Measurements from ENCODE around the gene SUPT20HL2. TPM values are rescaled to one million over a fixed set of nuclear protein-coding genes. Genes with fewer than 3 reads are reported as not detected.
"Not testable (repeated sequence)": the region's sequence is repeated elsewhere in the genome, so short reads cannot be mapped to it uniquely, and the experiment has no call there.

SUPT20HL2 gene
- total and polyA plus RNA-seq, 10 of the 15 experiments (the other 5 are each of a cell fraction or from before 2014, with no cell fraction given) = not detected

DNA sequence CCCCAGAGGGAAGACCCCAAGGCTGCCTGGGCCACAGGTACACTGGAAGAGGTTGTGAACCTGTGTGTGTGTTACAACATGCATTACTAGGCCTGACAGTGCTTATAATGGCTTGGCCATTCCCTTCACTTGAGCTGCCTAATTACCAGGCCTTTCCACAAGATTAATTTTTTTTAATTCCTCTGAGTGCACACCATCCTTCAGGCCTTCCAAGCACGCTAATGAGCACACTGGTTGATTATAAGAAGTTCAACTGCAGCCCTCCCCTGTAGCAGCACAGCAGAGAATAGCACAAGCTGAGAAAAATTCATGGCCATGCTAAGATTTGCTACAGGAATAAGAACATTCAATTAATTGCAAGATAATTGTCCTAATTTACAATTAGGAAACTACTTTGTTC lies 2.2 kb upstream of the SUPT20HL2 start:
- BruUV-seq (replicated peaks) = no TSS peak
- CTCF ChIA-PET = interaction anchor here (0.7 kb wide), 1 partner anchor 56 kb away, joined by 5 read pairs; no protein-coding TSS in a partner anchor

DNA sequence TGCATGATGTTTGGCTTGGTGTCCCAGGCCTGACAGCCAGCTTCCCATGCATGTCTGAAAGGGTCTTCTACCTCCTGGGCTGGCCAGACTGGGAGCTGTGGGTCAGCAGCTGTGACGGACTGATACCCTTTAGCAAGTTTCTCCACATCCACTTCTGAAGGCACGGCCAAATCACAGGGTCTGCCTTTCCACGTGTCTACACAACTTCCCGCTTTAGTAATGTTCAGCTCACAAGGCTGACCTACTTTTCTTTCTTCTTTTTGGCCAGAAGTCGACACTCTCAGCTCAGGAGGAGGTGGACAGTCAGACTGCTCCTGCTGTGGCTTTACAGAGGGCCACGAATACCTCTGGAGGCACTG lies 1.6 kb downstream of the SUPT20HL2 start:
- DNase-seq (ENCODE audit: low read depth, low spot score); H3K4me2 ChIP-seq (ENCODE audit: control insufficient read depth, insufficient read depth); H3K36me3 ChIP-seq (ENCODE audit: control insufficient read depth in 2 of 2, insufficient read depth in 2 of 2, low read length in 1 of 2); H3K27me3 ChIP-seq (replicated peaks in 1 of 2; ENCODE audit: control insufficient read depth in 2 of 2, insufficient read depth in 2 of 2, low read length in 1 of 2); H3K9me3 ChIP-seq (replicated peaks; ENCODE audit: control insufficient read depth, insufficient read depth, low read length); CTCF ChIA-PET; ATAC-seq; H2AFZ ChIP-seq (ENCODE audit: control insufficient read depth, low read depth, low read length); SMC1A ChIA-PET (ENCODE audit: uncharacterized antibody, unreplicated experiment); BruUV-seq (replicated peaks); H4K20me1 ChIP-seq (ENCODE audit: control insufficient read depth, insufficient read depth); FAIRE-seq; RAD21 ChIA-PET (ENCODE audit: unreplicated experiment); H3K4me1 ChIP-seq (ENCODE audit: control insufficient read depth, insufficient read depth, low read length); intact Hi-C loops (cut with micrococcal nuclease; ENCODE audit: unreplicated experiment); in situ Hi-C loops (cut with MboI); POLR2A ChIA-PET; H3K27ac ChIP-seq (ENCODE audit: control insufficient read depth, insufficient read depth); H3K79me2 ChIP-seq (ENCODE audit: control insufficient read depth, insufficient read depth, low read length); H3K9ac ChIP-seq (ENCODE audit: control insufficient read depth, insufficient read depth, low read length); H3K4me3 ChIP-seq: not testable (repeated sequence)
- WGBS (ENCODE audit: insufficient coverage, insufficient replicate concordance, low lambda C conversion rate, missing lambda C conversion rate) = 54% methylated on average over 6 of the region's 6 CpGs

More for the DNA sequence above, 2.2 kb upstream of the SUPT20HL2 start:
- H3K4me3 ChIP-seq = no peak overlapping the region
- H3K4me1 ChIP-seq (ENCODE audit: control insufficient read depth, insufficient read depth, low read length) = no peaks in the 10 kb centered on the region
- intact Hi-C loops (cut with micrococcal nuclease; ENCODE audit: unreplicated experiment) = no loop called here
- in situ Hi-C loops (cut with MboI) = no loop called here
- no peaks in the 10 kb centered on the region for H3K9me3 ChIP-seq (replicated peaks; ENCODE audit: control insufficient read depth, insufficient read depth, low read length)
- ATAC-seq = no peak
- no peaks in the 10 kb centered on the region for H4K20me1 ChIP-seq (ENCODE audit: control insufficient read depth, insufficient read depth)
- H3K4me2 ChIP-seq (ENCODE audit: control insufficient read depth, insufficient read depth) = no peak overlapping the region
- POLR2A ChIA-PET = no interaction called here
- RAD21 ChIA-PET (ENCODE audit: unreplicated experiment) = no interaction called here
- no peak overlapping the region for H2AFZ ChIP-seq (ENCODE audit: control insufficient read depth, low read depth, low read length)
- no peaks in the 10 kb centered on the region for H3K36me3 ChIP-seq (ENCODE audit: control insufficient read depth in 2 of 2, insufficient read depth in 2 of 2, low read length in 1 of 2)
- 7% methylated on average over 1 of the region's 1 CpG for WGBS (ENCODE audit: insufficient coverage, insufficient replicate concordance, low lambda C conversion rate, missing lambda C conversion rate)
- H3K27me3 ChIP-seq (replicated peaks in 1 of 2; ENCODE audit: control insufficient read depth in 2 of 2, insufficient read depth in 2 of 2, low read length in 1 of 2) = no peaks in the 10 kb centered on the region; a peak in 1 of 4 replicates
- no peaks in the 10 kb centered on the region for H3K79me2 ChIP-seq (ENCODE audit: control insufficient read depth, insufficient read depth, low read length)
- SMC1A ChIA-PET (ENCODE audit: uncharacterized antibody, unreplicated experiment) = no interaction called here
- no peak overlapping the region for H3K9ac ChIP-seq (ENCODE audit: control insufficient read depth, insufficient read depth, low read length)
- FAIRE-seq = no peak
- H3K27ac ChIP-seq (ENCODE audit: control insufficient read depth, insufficient read depth) = no peak overlapping the region
- no peak for DNase-seq (ENCODE audit: low read depth, low spot score)
- TF ChIP-seq TCF3 (IDR thresholded peaks at IDR 0.05; ENCODE audit: borderline replicate concordance, insufficient read depth, low read depth, low read length) = no peak

DNA sequence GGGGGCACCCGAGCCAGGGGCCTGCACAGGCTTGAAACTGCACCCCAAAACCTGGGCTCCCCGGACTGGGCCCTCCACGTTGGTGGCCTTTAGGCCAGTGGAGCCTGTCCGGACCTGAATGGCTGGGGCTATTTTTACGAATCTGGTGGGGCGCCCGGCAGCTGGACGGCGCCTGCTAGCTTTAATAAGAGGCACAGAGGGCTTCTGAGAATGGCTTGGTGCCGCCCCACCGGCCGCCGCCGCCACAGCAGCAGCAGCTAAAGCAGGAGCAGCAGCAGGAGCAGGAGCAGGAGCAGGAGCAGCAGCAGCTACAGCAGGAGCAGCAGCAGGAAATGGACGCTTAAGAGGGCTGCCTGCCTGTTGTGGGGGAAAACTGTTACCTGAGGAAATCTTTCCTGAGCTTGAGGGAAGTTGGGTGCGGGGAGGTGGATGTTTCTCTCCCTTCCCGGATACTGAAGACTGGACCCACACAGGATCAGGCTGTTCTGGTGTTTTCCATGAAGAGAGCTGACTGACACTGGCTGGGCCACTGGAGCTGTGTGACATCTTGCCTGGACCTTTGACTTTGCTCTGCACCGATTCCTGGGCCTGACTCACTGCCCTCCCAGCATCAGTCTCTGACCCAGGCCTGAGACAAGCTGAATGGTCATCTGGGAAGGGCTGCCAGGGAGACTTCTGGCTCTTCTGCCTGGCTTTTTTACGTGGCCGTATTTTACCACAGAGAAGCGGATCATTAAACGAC lies 2.2 kb downstream of the SUPT20HL2 start:
- H3K4me1 ChIP-seq (ENCODE audit: control insufficient read depth, insufficient read depth, low read length); BruUV-seq (replicated peaks); DNase-seq (ENCODE audit: low read depth, low spot score); H3K9ac ChIP-seq (ENCODE audit: control insufficient read depth, insufficient read depth, low read length); RAD21 ChIA-PET (ENCODE audit: unreplicated experiment); H3K79me2 ChIP-seq (ENCODE audit: control insufficient read depth, insufficient read depth, low read length); POLR2A ChIA-PET; ATAC-seq; H3K4me2 ChIP-seq (ENCODE audit: control insufficient read depth, insufficient read depth); H3K36me3 ChIP-seq (ENCODE audit: control insufficient read depth in 2 of 2, insufficient read depth in 2 of 2, low read length in 1 of 2); H3K9me3 ChIP-seq (replicated peaks; ENCODE audit: control insufficient read depth, insufficient read depth, low read length); in situ Hi-C loops (cut with MboI); intact Hi-C loops (cut with micrococcal nuclease; ENCODE audit: unreplicated experiment); H3K27me3 ChIP-seq (replicated peaks in 1 of 2; ENCODE audit: control insufficient read depth in 2 of 2, insufficient read depth in 2 of 2, low read length in 1 of 2); SMC1A ChIA-PET (ENCODE audit: uncharacterized antibody, unreplicated experiment); H4K20me1 ChIP-seq (ENCODE audit: control insufficient read depth, insufficient read depth); CTCF ChIA-PET; H3K4me3 ChIP-seq; FAIRE-seq; H3K27ac ChIP-seq (ENCODE audit: control insufficient read depth, insufficient read depth); H2AFZ ChIP-seq (ENCODE audit: control insufficient read depth, low read depth, low read length): not testable (repeated sequence)
- 61% methylated on average over 19 of the region's 22 CpGs for WGBS (ENCODE audit: insufficient coverage, insufficient replicate concordance, low lambda C conversion rate, missing lambda C conversion rate)

DNA sequence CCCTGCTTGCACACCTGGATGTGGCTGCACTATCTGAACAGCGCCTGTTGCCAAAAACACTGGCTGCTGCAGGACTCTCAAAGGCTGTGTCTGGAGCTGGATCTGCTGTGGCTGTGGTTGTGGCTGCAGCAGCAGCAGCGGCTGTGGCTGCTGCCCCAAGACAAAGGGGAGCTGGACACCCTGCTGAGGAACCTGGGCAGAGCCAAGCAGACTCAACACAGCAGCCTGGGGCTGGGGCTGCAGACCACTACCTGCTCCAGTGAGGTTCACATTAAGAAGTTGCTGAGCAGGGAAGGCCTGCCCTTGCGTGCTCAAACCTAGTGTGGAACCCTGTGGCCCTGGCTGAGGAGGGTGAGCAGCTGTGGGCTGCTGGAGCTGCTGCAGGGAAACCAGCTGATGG lies 3.0 kb downstream of the SUPT20HL2 start:
- intact Hi-C loops (cut with micrococcal nuclease; ENCODE audit: unreplicated experiment); H3K9me3 ChIP-seq (replicated peaks; ENCODE audit: control insufficient read depth, insufficient read depth, low read length); H3K4me1 ChIP-seq (ENCODE audit: control insufficient read depth, insufficient read depth, low read length); H4K20me1 ChIP-seq (ENCODE audit: control insufficient read depth, insufficient read depth); CTCF ChIA-PET; H3K9ac ChIP-seq (ENCODE audit: control insufficient read depth, insufficient read depth, low read length); POLR2A ChIA-PET; H3K4me3 ChIP-seq; H3K4me2 ChIP-seq (ENCODE audit: control insufficient read depth, insufficient read depth); H3K36me3 ChIP-seq (ENCODE audit: control insufficient read depth in 2 of 2, insufficient read depth in 2 of 2, low read length in 1 of 2); H3K79me2 ChIP-seq (ENCODE audit: control insufficient read depth, insufficient read depth, low read length); SMC1A ChIA-PET (ENCODE audit: uncharacterized antibody, unreplicated experiment); RAD21 ChIA-PET (ENCODE audit: unreplicated experiment); FAIRE-seq; H3K27me3 ChIP-seq (replicated peaks in 1 of 2; ENCODE audit: control insufficient read depth in 2 of 2, insufficient read depth in 2 of 2, low read length in 1 of 2); H2AFZ ChIP-seq (ENCODE audit: control insufficient read depth, low read depth, low read length); ATAC-seq; BruUV-seq (replicated peaks); in situ Hi-C loops (cut with MboI); H3K27ac ChIP-seq (ENCODE audit: control insufficient read depth, insufficient read depth); DNase-seq (ENCODE audit: low read depth, low spot score): not testable (repeated sequence)
- WGBS (ENCODE audit: insufficient coverage, insufficient replicate concordance, low lambda C conversion rate, missing lambda C conversion rate) = 73% methylated on average over 3 of the region's 3 CpGs
